GM23248 (cell line): Measurements from ENCODE around the gene SLCO1B3. TPM values are rescaled to one million over a fixed set of nuclear protein-coding genes. Genes with fewer than 3 reads are reported as not detected.

Source experiments
- DNase-seq: peaks from one replicate; pipeline ENCODE4 v3.0.0-alpha.2; 2015
- H2AFZ ChIP-seq: fragments of 200-600 bp; sonication (generic); 2 replicates; pipeline ENCODE4 v1.6.1; 2016; ENCODE audit warnings: antibody characterized with exemption
- H3F3A ChIP-seq: fragments of 200-600 bp; sonication (generic); 2 replicates; pipeline ENCODE4 v1.6.1; 2016; ENCODE audit warnings: mild to moderate bottlenecking, antibody characterized with exemption, mixed run types; ENCODE audit not compliant: insufficient read depth
- H3K27ac ChIP-seq: fragments of 200-600 bp; sonication (generic); 2 replicates; pipeline ENCODE4 v1.5.1; 2016; ENCODE audit warnings: mild to moderate bottlenecking
- H3K27me3 ChIP-seq: fragments of 200-600 bp; sonication (generic); replicated peaks from 2 replicates; pipeline ENCODE4 v1.6.1; 2016; ENCODE audit warnings: mild to moderate bottlenecking; ENCODE audit not compliant: insufficient read depth
- H3K36me3 ChIP-seq: fragments of 200-600 bp; sonication (generic); 2 replicates; pipeline ENCODE4 v1.6.1; 2016; ENCODE audit warnings: low read depth, mild to moderate bottlenecking
- H3K4me1 ChIP-seq: fragments of 200-600 bp; sonication (generic); 2 replicates; pipeline ENCODE4 v1.6.1; 2016; ENCODE audit warnings: mild to moderate bottlenecking; ENCODE audit not compliant: insufficient read depth
- H3K4me2 ChIP-seq: fragments of 200-600 bp; sonication (generic); one replicate; pipeline ENCODE4 v1.6.1; 2016; ENCODE audit warnings: mild to moderate bottlenecking; ENCODE audit not compliant: unreplicated experiment
- H3K4me3 ChIP-seq: fragments of 200-600 bp; sonication (generic); 2 replicates; pipeline ENCODE4 v1.5.1; 2016; ENCODE audit warnings: mild to moderate bottlenecking
- H3K79me2 ChIP-seq: fragments of 200-600 bp; sonication (generic); 2 replicates; pipeline ENCODE4 v1.6.1; 2016; ENCODE audit warnings: mild to moderate bottlenecking; ENCODE audit not compliant: insufficient read depth
- H3K9ac ChIP-seq: fragments of 200-600 bp; sonication (generic); 2 replicates; pipeline ENCODE4 v1.6.1; 2016; ENCODE audit warnings: mild to moderate bottlenecking
- H3K9me2 ChIP-seq: fragments of 200-600 bp; sonication (generic); 2 replicates; pipeline ENCODE4 v1.6.1; 2016; ENCODE audit warnings: mixed run types, mild to moderate bottlenecking, moderate library complexity; ENCODE audit not compliant: insufficient read depth
- H3K9me3 ChIP-seq: fragments of 200-600 bp; sonication (generic); one replicate; pipeline ENCODE4 v1.6.1; 2017; ENCODE audit warnings: low read depth
- H4K20me1 ChIP-seq: fragments of 200-600 bp; sonication (generic); 2 replicates; pipeline ENCODE4 v1.6.0; 2016; ENCODE audit not compliant: insufficient read depth
- EZH2 ChIP-seq: fragments of 200-600 bp; sonication (generic); IDR thresholded peaks from 2 replicates; pipeline ENCODE4 v1.6.1; 2018; ENCODE audit warnings: antibody characterized with exemption, mild to moderate bottlenecking; ENCODE audit not compliant: insufficient read depth, poor library complexity, severe bottlenecking
- EZH2phosphoT487 ChIP-seq: fragments of 200-600 bp; sonication (generic); IDR thresholded peaks from 2 replicates; pipeline ENCODE4 v1.6.1; 2018; ENCODE audit warnings: antibody characterized with exemption, moderate library complexity, mild to moderate bottlenecking, low read depth; ENCODE audit not compliant: insufficient read depth
- WGBS, 2 experiments: methylation state at CpG; one replicate each; pipeline ENCODE4 v1.1.6; 2015 to 2017; ENCODE audit warnings: low lambda C conversion rate in 2 of 2, low coverage in 1 of 2; ENCODE audit errors: missing lambda C conversion rate in 2 of 2; 5-methylcytosine and 5-hydroxymethylcytosine counted together
- in situ Hi-C: fragments of 300-500 bp; cut with MboI; formaldehyde crosslinking; loops from 2 replicates; pipeline ENCODE4 v1.15.0; 2020
- polyA plus RNA-seq: library from polyadenylated mRNA; unstranded; fragments of >200 nt; fragmentation: Nextera tagmentation; extraction: Ambion mirVana; gene quantifications from 2 replicates; pipeline ENCODE4 v1.2.1, GENCODE V29; 2016
- total RNA-seq: library from RNA; depleted of rRNA; stranded (reverse); fragments of >200 nt; shearing (Covaris generic); gene quantifications from 2 replicates; pipeline ENCODE4 v1.2.3, GENCODE V29; 2014

Gene SLCO1B3
- total and polyA plus RNA-seq, 2 experiments from 2014 or later = not detected

GRCh38 chr12:20807192-20808080 is 3.1 kb upstream of the SLCO1B3 start:
- Histone ChIP-seq H3K4me2 (no peak overlapping the region), H3F3A (no peaks in the 10 kb centered on the region), H3K4me3 (no peak overlapping the region), H3K36me3 (no peaks in the 10 kb centered on the region), H3K9ac (no peak overlapping the region), H3K27ac (no peak overlapping the region), H3K9me2 (no peaks in the 10 kb centered on the region), H2AFZ (no peak overlapping the region), H3K9me3 (no peaks in the 10 kb centered on the region), H3K27me3 (no peaks in the 10 kb centered on the region), H3K79me2 (no peaks in the 10 kb centered on the region), H4K20me1 (no peaks in the 10 kb centered on the region), H3K4me1 (no peaks in the 10 kb centered on the region)
- in situ Hi-C loops = no loop called here
- TF ChIP-seq EZH2phosphoT487 = no peak
- TF ChIP-seq EZH2 = no peak
- WGBS, 2 experiments = 67 to 71% methylated on average over 38 to 50 of the region's 51 CpGs
- no peak for DNase-seq

- no peak overlapping the region for H3K9ac ChIP-seq
- no peaks in the 10 kb centered on the region for H3F3A ChIP-seq
- in situ Hi-C loops = no loop called here
Observed at GRCh38 chr12:20808521-20808920, 2.0 kb upstream of the SLCO1B3 start.

GRCh38 chr12:20815574-20815973 is 5.1 kb downstream of the SLCO1B3 start:
- Histone ChIP-seq H3F3A (no peaks in the 10 kb centered on the region), H4K20me1 (no peaks in the 10 kb centered on the region), H3K9me2 (no peaks in the 10 kb centered on the region), H3K4me3 (no peak overlapping the region), H3K27me3 (no peaks in the 10 kb centered on the region), H2AFZ (no peak overlapping the region), H3K9me3 (no peaks in the 10 kb centered on the region), H3K79me2 (no peaks in the 10 kb centered on the region), H3K4me1 (no peaks in the 10 kb centered on the region), H3K27ac (no peak overlapping the region), H3K36me3 (no peaks in the 10 kb centered on the region), H3K9ac (no peak overlapping the region), H3K4me2 (no peak overlapping the region)
- WGBS, 2 experiments = 40 to 42% methylated on average over 2 of the region's 2 CpGs
- DNase-seq = no peak
- in situ Hi-C loops = no loop called here
- TF ChIP-seq EZH2 = no peak
- no peak for TF ChIP-seq EZH2phosphoT487

More at GRCh38 chr12:20808521-20808920, 2.0 kb upstream of the SLCO1B3 start:
- Histone ChIP-seq H3K36me3 (no peaks in the 10 kb centered on the region), H3K4me2 (no peak overlapping the region), H3K4me1 (no peaks in the 10 kb centered on the region), H2AFZ (no peak overlapping the region), H3K4me3 (no peak overlapping the region), H4K20me1 (no peaks in the 10 kb centered on the region), H3K79me2 (no peaks in the 10 kb centered on the region), H3K27me3 (no peaks in the 10 kb centered on the region), H3K9me3 (no peaks in the 10 kb centered on the region), H3K9me2 (no peaks in the 10 kb centered on the region), H3K27ac (no peak overlapping the region)
- TF ChIP-seq EZH2 (no peak), EZH2phosphoT487 (no peak)
- DNase-seq = no peak
- 77 to 79% methylated on average over 1 of the region's 1 CpG for WGBS, 2 experiments

GRCh38 chr12:20822415-20822814 is 11.9 kb downstream of the SLCO1B3 start:
- H3K4me2 ChIP-seq = no peak overlapping the region
- H3K27me3 ChIP-seq = no peaks in the 10 kb centered on the region
- no peak overlapping the region for H3K4me3 ChIP-seq
- no peaks in the 10 kb centered on the region for H3K36me3 ChIP-seq
- peaks cover 5% of the 10 kb centered on the region; the same call in 1 of the 2 replicates for H3K9me2 ChIP-seq
- H3K4me1 ChIP-seq = no peaks in the 10 kb centered on the region
- WGBS, 2 experiments = 54 to 55% methylated on average over 6 of the region's 6 CpGs
- H2AFZ ChIP-seq = no peak overlapping the region
- H3K79me2 ChIP-seq = no peaks in the 10 kb centered on the region
- H3K9ac ChIP-seq = no peak overlapping the region
- no peaks in the 10 kb centered on the region for H3F3A ChIP-seq
- H3K27ac ChIP-seq = no peak overlapping the region
- in situ Hi-C loops = no loop called here
- TF ChIP-seq EZH2 = no peak
- no peak for TF ChIP-seq EZH2phosphoT487
- DNase-seq = no peak
- no peaks in the 10 kb centered on the region for H3K9me3 ChIP-seq
- H4K20me1 ChIP-seq = no peaks in the 10 kb centered on the region
